Ectodermal cell (in vitro differentiated cells): ENCODE measurements around the gene RGR.

Experiments
- H3K27ac ChIP-seq: 2 replicates; pipeline ENCODE4 v1.7.0; 2013; ENCODE audit warnings: mild to moderate bottlenecking, low read depth, low read length; ENCODE audit not compliant: insufficient read depth, poor library complexity, severe bottlenecking
- H3K27me3 ChIP-seq: 2 replicates; pipeline ENCODE4 v1.7.0; 2013; ENCODE audit warnings: mild to moderate bottlenecking, low read length; ENCODE audit not compliant: insufficient read depth, control insufficient read depth, poor library complexity, severe bottlenecking
- H3K36me3 ChIP-seq: one replicate; pipeline ENCODE4 v1.7.0; 2013; ENCODE audit warnings: low read length; ENCODE audit not compliant: control insufficient read depth, insufficient read depth
- H3K4me1 ChIP-seq: one replicate; pipeline ENCODE4 v1.7.0; 2013; ENCODE audit warnings: low read length; ENCODE audit not compliant: control insufficient read depth, insufficient read depth
- H3K4me3 ChIP-seq: 2 replicates; pipeline ENCODE4 v1.7.0; 2013; ENCODE audit warnings: low read depth, low read length, control low read depth; ENCODE audit not compliant: insufficient read depth
- H3K9me3 ChIP-seq: 2 replicates; pipeline ENCODE4 v1.7.0; 2013; ENCODE audit warnings: mild to moderate bottlenecking, low read length, moderate library complexity; ENCODE audit not compliant: control insufficient read depth
- WGBS, 2 experiments: methylation state at CpG; one replicate each; pipeline ENCODE4 v1.1.7; 2013; ENCODE audit warnings: missing lambda C conversion rate in 2 of 2; 5-methylcytosine and 5-hydroxymethylcytosine counted together

RGR gene

GRCh38 chr10:84204610-84205009 lies 40.2 kb upstream of the RGR start:
- no peak overlapping the region for H3K27ac ChIP-seq
- H3K9me3 ChIP-seq: no peaks in the 10 kb centered on the region
- no peaks in the 10 kb centered on the region for H3K27me3 ChIP-seq
- WGBS, 2 experiments: 95% methylated on average over 4 of the region's 4 CpGs
- H3K36me3 ChIP-seq: no peaks in the 10 kb centered on the region
- H3K4me1 ChIP-seq: peaks cover 5% of the 10 kb centered on the region
- no peak overlapping the region for H3K4me3 ChIP-seq

GRCh38 chr10:84205049-84205852 lies 39.6 kb upstream of the RGR start:
- H3K4me1 ChIP-seq: peaks cover 5% of the 10 kb centered on the region
- no peaks in the 10 kb centered on the region for H3K9me3 ChIP-seq
- H3K27ac ChIP-seq: no peak overlapping the region
- 32 to 33% methylated on average over 7 to 8 of the region's 8 CpGs for WGBS, 2 experiments
- H3K36me3 ChIP-seq: no peaks in the 10 kb centered on the region
- H3K27me3 ChIP-seq: no peaks in the 10 kb centered on the region
- H3K4me3 ChIP-seq: no peak overlapping the region

- no peaks in the 10 kb centered on the region for H3K36me3 ChIP-seq
- WGBS, 2 experiments: 73 to 76% methylated on average over 6 of the region's 6 CpGs
Observed at GRCh38 chr10:84205853-84206525, 38.9 kb upstream of the RGR start.

GRCh38 chr10:84208023-84208422 lies 36.8 kb upstream of the RGR start:
- Histone ChIP-seq H3K27me3 (no peaks in the 10 kb centered on the region), H3K4me3 (no peak overlapping the region), H3K36me3 (no peaks in the 10 kb centered on the region), H3K27ac (no peak overlapping the region), H3K9me3 (no peaks in the 10 kb centered on the region), H3K4me1 (no peaks in the 10 kb centered on the region)
- 89 to 93% methylated on average over 10 of the region's 10 CpGs for WGBS, 2 experiments

More at GRCh38 chr10:84205853-84206525, 38.9 kb upstream of the RGR start:
- H3K4me3 ChIP-seq: no peak overlapping the region
- H3K27me3 ChIP-seq: no peaks in the 10 kb centered on the region
- peaks cover 5% of the 10 kb centered on the region for H3K4me1 ChIP-seq
- H3K9me3 ChIP-seq: no peaks in the 10 kb centered on the region
- H3K27ac ChIP-seq: no peak overlapping the region

- H3K4me3 ChIP-seq: no peak overlapping the region
- H3K9me3 ChIP-seq: no peaks in the 10 kb centered on the region
- 86 to 88% methylated on average over 2 of the region's 2 CpGs for WGBS, 2 experiments
- H3K27ac ChIP-seq: no peak overlapping the region
- H3K27me3 ChIP-seq: no peaks in the 10 kb centered on the region
- no peaks in the 10 kb centered on the region for H3K36me3 ChIP-seq
- H3K4me1 ChIP-seq: no peaks in the 10 kb centered on the region
Observed at GRCh38 chr10:84211566-84211965, 33.3 kb upstream of the RGR start.

GRCh38 chr10:84212014-84212413 lies 32.8 kb upstream of the RGR start:
- no peaks in the 10 kb centered on the region for H3K9me3 ChIP-seq
- no peak overlapping the region for H3K27ac ChIP-seq
- no peaks in the 10 kb centered on the region for H3K27me3 ChIP-seq
- no peaks in the 10 kb centered on the region for H3K36me3 ChIP-seq
- no peaks in the 10 kb centered on the region for H3K4me1 ChIP-seq
- 85 to 91% methylated on average over 5 of the region's 5 CpGs for WGBS, 2 experiments
- no peak overlapping the region for H3K4me3 ChIP-seq

GRCh38 chr10:84213076-84213475 lies 31.8 kb upstream of the RGR start:
- Histone ChIP-seq H3K36me3 (no peaks in the 10 kb centered on the region), H3K4me3 (no peak overlapping the region), H3K27ac (no peak overlapping the region), H3K4me1 (no peaks in the 10 kb centered on the region), H3K9me3 (no peaks in the 10 kb centered on the region), H3K27me3 (no peaks in the 10 kb centered on the region)
- WGBS, 2 experiments: 90 to 92% methylated on average over 11 of the region's 11 CpGs

- Histone ChIP-seq H3K9me3 (no peaks in the 10 kb centered on the region), H3K4me1 (no peaks in the 10 kb centered on the region), H3K27me3 (no peaks in the 10 kb centered on the region), H3K27ac (no peak overlapping the region), H3K4me3 (no peak overlapping the region), H3K36me3 (no peaks in the 10 kb centered on the region)
- WGBS, 2 experiments: 94 to 95% methylated on average over 25 of the region's 25 CpGs
Observed at GRCh38 chr10:84214046-84214572, 30.7 kb upstream of the RGR start.

GRCh38 chr10:84214612-84215235 lies 30.1 kb upstream of the RGR start:
- 69 to 72% methylated on average over 12 of the region's 12 CpGs for WGBS, 2 experiments
- no peaks in the 10 kb centered on the region for H3K4me1 ChIP-seq
- H3K4me3 ChIP-seq: no peak overlapping the region
- no peak overlapping the region for H3K27ac ChIP-seq
- no peaks in the 10 kb centered on the region for H3K9me3 ChIP-seq
- H3K36me3 ChIP-seq: no peaks in the 10 kb centered on the region
- no peaks in the 10 kb centered on the region for H3K27me3 ChIP-seq

- 89 to 95% methylated on average over 9 of the region's 9 CpGs for WGBS, 2 experiments
- Histone ChIP-seq H3K4me3 (no peak overlapping the region), H3K27ac (no peak overlapping the region), H3K9me3 (no peaks in the 10 kb centered on the region), H3K4me1 (no peaks in the 10 kb centered on the region), H3K27me3 (no peaks in the 10 kb centered on the region), H3K36me3 (no peaks in the 10 kb centered on the region)
Observed at GRCh38 chr10:84216834-84217233, 28.0 kb upstream of the RGR start.
